ENCODE results near the gene MLKL.

The MLKL gene

DNA sequence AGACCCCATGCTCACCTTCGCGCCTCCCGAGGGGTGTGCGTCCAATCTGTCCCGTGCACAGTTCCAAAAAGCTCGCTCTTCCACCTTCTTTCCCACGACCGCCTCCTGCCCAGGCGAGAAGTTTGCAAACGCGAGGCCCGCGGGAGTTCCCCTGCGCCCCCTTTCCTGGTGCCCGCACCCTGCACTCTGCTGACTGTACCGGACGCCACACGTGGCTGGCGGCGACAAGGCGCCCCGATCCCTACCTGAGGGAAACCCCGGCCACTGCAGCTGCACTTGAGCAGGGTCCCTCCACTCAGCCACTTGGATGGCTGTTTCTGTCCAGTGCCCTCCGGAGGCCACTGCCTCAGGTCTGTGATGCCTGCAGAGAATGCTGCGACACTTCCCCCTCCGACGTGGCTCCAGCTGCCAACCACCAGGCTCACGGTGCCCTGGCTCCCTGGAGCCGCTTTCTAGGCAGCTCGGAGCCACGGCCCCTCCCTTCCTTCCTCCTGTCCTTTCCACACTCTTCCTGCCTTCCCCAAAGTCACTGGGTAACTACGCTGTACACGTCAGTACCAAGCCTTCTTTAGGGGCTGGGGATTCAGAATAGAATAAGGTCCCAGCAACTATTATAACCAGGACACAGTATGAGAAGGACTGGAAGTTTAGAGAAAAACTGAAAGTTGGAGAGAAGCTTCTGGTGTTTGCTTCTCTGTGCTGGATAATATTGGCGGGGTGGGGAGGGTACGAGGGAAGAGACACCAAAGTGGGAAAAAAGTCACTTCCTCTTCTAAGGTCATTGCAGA, at the start of gene MLKL:
Gene MLKL, minus strand, starts transcription at position 425 of the 788 bp plus-strand sequence. CDS start 5,105 bp downstream, outside the sequence.
- peak; percentile 33 for DNase-seq (ENCODE audit: low read depth)

- no peak for DNase-seq (ENCODE audit: low read depth)
These were observed 48.8 kb upstream of the MLKL start for GRCh38 chr16:74749291-74750055.

GRCh38 chr16:74748616-74749026, 48.0 kb upstream of the MLKL start:
- no peak for DNase-seq (ENCODE audit: low read depth)

- DNase-seq (ENCODE audit: low read depth): no peak
These were observed 47.3 kb upstream of the MLKL start for GRCh38 chr16:74747716-74748615.

- DNase-seq (ENCODE audit: low read depth): no peak
These were observed 45.3 kb upstream of the MLKL start for GRCh38 chr16:74745926-74746325.

DNA sequence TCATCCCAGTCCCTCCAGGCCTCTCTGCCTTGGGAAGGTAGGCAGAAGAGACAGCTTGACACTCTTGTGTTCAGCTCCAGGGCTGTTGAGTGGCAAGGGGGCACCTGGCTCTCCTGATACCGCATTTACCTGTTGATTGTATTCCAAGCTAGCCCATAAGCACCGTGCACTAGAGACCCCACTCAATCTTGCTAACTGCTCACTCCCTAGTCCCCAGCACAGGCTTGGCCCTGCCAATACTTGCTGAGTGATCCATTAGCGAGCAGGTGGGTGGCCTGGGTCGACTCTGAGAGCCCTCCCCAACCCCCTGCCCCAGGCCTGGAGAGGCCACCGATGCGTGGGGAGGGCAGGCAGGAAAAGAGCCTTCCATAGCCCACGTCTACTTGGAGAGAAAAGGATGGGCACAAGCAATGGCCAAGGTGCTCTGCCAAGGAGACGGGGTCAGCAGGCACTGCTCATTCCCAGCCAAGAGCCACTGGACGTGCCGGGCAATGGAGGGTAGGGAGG, 44.5 kb upstream of the MLKL start:
- DNase-seq (ENCODE audit: low read depth): no peak

GRCh38 chr16:74744566-74744965, 43.9 kb upstream of the MLKL start:
- DNase-seq (ENCODE audit: low read depth): no peak

GRCh38 chr16:74743668-74744299, 43.1 kb upstream of the MLKL start:
- no peak for DNase-seq (ENCODE audit: low read depth)

- DNase-seq (ENCODE audit: low read depth): no peak
These were observed 42.5 kb upstream of the MLKL start for GRCh38 chr16:74743045-74743667.

DNA sequence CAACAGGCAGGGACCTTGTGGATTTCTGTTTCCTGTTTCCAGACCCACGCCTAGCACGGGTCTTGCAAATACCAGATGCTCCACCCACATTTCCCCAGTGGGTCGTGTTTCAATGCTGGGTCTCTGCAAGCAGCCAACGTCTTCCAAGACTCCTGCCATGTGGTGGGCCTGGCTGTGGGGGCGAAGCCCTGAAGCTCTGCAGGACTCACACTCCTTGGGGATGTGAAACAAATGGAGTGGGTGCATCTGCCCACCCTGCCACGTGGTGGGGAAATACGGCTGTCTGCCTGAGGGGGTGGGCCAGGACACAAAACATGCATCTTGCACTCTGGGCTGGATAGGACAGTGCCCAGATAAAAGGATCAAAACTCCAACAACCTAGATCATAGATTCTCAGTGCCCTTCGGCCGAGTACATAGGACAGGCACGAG, 41.4 kb upstream of the MLKL start:
- DNase-seq (ENCODE audit: low read depth): no peak

GRCh38 chr16:74740795-74741304, 40.2 kb upstream of the MLKL start:
- no peak for DNase-seq (ENCODE audit: low read depth)

- no peak for DNase-seq (ENCODE audit: low read depth)
These were observed 38.6 kb upstream of the MLKL start for GRCh38 chr16:74739275-74739674.

DNA sequence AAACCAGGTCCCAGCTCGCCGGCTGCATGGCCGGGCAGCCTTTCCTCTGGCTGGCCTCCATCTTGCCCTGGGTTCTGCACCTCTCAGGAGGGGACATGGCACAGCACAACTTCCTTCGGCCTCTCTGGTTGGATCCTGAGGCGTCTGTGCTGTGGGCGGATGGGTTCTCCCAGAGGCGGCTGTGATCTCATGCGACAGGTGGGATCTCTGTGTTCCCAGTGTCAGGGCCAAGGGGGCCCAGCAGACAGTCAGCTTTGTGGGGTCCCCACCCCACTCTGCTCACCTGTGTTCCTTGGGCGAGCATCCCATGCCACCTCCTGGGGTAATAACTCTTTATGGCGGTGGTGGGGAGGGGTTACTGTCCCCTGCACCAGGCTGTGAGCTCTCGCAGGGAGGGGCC, 38.2 kb upstream of the MLKL start:
- no peak for DNase-seq (ENCODE audit: low read depth)

- no peak for DNase-seq (ENCODE audit: low read depth)
These were observed 37.5 kb upstream of the MLKL start for GRCh38 chr16:74738113-74738541.

DNA sequence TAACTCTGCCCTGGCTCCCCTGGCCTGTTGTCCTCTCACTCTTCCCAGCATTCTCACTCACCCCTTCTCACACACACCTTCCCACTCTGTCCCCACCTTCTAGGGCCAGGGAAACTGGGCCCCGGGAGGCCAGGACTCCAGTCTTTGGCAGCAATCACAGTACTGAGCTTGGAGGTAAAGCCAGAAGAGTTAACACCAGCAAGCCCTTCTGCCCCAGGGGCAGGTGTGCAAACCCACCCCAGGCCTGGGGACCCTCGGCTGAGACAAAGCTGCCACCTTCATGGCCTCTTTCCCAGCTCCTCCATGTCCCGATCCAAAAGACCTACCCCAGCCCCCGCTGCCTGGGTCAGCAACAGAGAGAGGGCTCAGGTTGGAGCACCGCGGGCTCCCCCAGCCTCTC, 36.9 kb upstream of the MLKL start:
- DNase-seq (ENCODE audit: low read depth): no peak

DNA sequence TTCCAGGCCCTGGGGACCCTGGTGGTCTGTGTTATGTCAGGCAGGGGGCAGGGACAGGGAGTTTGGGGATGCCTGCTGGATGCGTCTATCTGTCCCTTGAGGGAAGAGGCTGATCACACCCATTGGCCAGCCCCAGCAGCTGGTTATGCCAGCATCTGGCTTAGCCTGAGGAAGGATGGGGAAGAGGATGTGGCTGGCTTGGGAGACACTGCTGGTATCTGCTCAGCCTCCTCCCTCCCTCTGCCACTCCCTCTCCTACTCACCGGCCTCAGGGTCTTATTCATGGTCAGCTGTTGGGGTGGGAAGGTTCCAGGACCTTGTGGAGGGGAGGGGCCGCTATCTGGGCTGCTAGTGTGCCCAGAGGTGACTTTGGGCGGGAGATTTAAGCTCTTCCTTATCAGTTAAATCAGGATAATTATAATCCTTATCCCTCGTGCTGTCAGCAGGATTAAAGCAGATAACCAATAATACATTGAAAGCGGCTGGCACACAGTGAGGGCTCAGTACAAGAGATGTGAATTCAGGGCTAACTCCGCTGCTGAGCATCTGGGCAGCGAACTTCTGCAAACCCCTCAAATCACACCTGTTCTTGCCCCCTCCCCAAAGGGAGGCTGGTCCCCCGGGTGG, 36.0 kb upstream of the MLKL start:
- DNase-seq (ENCODE audit: low read depth): no peak

GRCh38 chr16:74735554-74735953, 34.9 kb upstream of the MLKL start:
- DNase-seq (ENCODE audit: low read depth): no peak

DNA sequence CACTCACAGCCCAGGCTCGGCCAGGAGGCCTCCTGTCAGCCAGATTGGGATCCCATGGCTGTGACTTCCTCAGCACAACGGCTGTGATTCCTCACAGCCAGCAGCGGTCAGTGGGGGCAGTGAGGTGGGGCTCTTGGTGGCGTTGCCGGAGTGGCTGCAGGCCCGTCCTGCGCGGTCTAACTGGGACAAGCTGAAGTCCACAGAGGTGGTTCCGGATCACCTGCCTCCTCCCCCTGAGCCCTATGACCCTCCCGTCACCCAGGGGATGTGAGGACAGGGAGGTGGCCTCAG, 34.4 kb upstream of the MLKL start:
- DNase-seq (ENCODE audit: low read depth): no peak

- no peak for DNase-seq (ENCODE audit: low read depth)
These were observed 33.9 kb upstream of the MLKL start for GRCh38 chr16:74734361-74735161.
